Lower leg skin (tissue), 4 donors: ENCODE results near the gene SCRN2. TPM values are rescaled to one million over a fixed set of nuclear protein-coding genes. Genes with fewer than 3 reads are reported as not detected.

Experiments
- DNase-seq, 2 donors: peaks; one replicate each; pipeline ENCODE4 v3.0.0-alpha.2; 2019; ENCODE audit warnings: low spot score in 2 of 2
- H3K4me3 ChIP-seq: fragments of 200-600 bp; sonication (generic); 2 replicates; pipeline ENCODE4 v1.5.1; 2017; ENCODE audit warnings: mild to moderate bottlenecking, low read depth; ENCODE audit not compliant: poor library complexity, severe bottlenecking
- CTCF ChIP-seq, 3 donors: fragments of 450-650 bp; IDR thresholded peaks; one replicate each; pipeline ENCODE4 v1.5.1; 2016; ENCODE audit warnings: antibody characterized with exemption in 3 of 3, mild to moderate bottlenecking in 3 of 3, moderate library complexity in 2 of 3
- POLR2A ChIP-seq, 2 donors: fragments of 450-650 bp; IDR thresholded peaks; one replicate each; pipeline ENCODE4 v1.6.1; 2016 to 2017; ENCODE audit warnings: antibody characterized with exemption in 2 of 2, mild to moderate bottlenecking in 1 of 2, moderate library complexity in 1 of 2
- WGBS, 2 donors: methylation state at CpG; one replicate each; pipeline ENCODE4 v1.1.5; 2018; 5-methylcytosine and 5-hydroxymethylcytosine counted together
- intact Hi-C: fragments of 100-400 bp; cut with DNase I; formaldehyde crosslinking; loops from one replicate; pipeline ENCODE4 v1.15.0; 2023; ENCODE audit warnings: low total_unique reads
- total RNA-seq, 4 donors: library from RNA; depleted of rRNA; stranded (reverse); fragments of >200 nt; gene quantifications; one replicate each; pipeline ENCODE4 v1.1.0, GENCODE V29; 2016

SCRN2 gene
- total RNA-seq, 4 donors from 2014 or later = 23.1 to 37.9 (median 28.3) TPM

DNA sequence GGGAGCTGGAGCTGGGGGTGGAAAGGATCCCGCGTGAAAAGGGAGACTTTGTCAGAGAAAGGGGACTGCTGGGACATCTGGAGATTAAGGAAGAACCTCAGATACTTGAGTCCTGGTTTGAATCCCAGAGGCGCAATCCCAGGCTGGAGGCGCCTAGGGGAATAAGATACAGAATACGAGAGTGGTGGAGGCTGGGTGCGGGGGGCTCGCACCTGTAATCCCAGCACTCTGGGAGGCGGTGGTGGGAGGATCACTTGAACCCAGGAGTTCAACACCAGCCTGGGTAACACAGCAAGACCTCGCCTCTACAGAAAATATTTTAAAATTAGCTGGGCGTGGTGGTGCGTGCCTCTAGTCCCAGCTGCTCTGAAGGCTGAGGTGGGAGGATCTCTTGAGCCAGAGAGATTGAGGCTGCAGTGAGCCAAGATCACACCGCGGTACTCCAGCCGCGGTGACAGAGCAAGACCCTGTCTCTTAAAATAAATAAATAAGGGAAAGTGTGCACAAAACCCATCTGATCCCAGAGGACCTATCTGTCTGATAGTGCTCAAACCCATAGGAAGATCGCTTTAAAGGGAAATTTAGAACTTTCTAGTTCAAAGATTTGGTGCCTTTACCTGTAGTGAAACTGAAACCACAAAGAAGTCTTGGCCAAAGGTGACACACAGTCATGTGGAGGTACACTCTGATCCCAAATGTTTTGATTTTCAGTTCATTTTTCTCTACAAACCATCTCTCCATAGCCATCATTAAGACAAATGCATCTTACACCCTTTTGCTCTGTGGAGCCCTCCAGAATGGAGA, 617 bp upstream of the SCRN2 start:
- DNase-seq = no peak
- intact Hi-C loops = loop anchor here (2.0 kb wide), 1 partner anchor 47 kb away; no protein-coding TSS in a partner anchor
- H3K4me3 ChIP-seq = no peak overlapping the region
- WGBS, 2 donors = 54 to 58% methylated on average over 16 of the region's 16 CpGs
- TF ChIP-seq POLR2A (IDR thresholded peaks at IDR 0.05) (no peak), CTCF (IDR thresholded peaks at IDR 0.05) (peak in 1 of 3 donors; percentile 1)

GRCh38 chr17:47840001-47840741, 902 bp downstream of the SCRN2 start:
- DNase-seq = no peak
- intact Hi-C loops = loop anchor here (2.0 kb wide), 1 partner anchor 49 kb away; no protein-coding TSS in a partner anchor
- no peak for TF ChIP-seq CTCF (IDR thresholded peaks at IDR 0.05)
- H3K4me3 ChIP-seq = no peak overlapping the region
- 50% methylated on average over 17 of the region's 17 CpGs for WGBS, 2 donors

GRCh38 chr17:47839071-47839470, 2.0 kb downstream of the SCRN2 start:
- TF ChIP-seq CTCF (IDR thresholded peaks at IDR 0.05) (no peak), POLR2A (IDR thresholded peaks at IDR 0.05) (no peak)
- intact Hi-C loops = no loop called here
- no peak for DNase-seq
- 90 to 95% methylated on average over 5 of the region's 5 CpGs for WGBS, 2 donors
- no peak overlapping the region for H3K4me3 ChIP-seq

DNA sequence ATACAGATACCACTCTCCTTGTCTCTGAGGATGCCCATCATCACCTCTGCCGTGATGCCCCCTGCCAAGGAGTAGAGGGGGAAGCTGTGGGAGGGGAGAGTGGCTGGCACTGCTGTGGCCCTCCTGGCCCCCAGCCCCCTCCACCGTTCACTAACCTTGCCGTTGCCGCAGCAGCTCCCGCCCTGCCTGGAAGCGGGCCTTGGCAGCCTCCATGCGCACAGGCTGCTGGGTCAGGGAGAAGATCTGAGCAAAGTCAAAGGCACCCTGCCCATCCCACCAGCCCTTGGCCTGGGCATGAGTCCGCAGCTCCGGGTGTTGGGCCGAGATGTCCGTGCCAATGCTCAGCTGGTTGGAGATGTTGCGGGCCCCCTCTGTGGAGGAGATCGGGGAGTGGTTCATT, 2.4 kb downstream of the SCRN2 start:
- TF ChIP-seq CTCF (IDR thresholded peaks at IDR 0.05) = no peak
- TF ChIP-seq POLR2A (IDR thresholded peaks at IDR 0.05) = no peak
- H3K4me3 ChIP-seq = no peak overlapping the region
- WGBS, 2 donors = 89 to 91% methylated on average over 11 to 13 of the region's 13 CpGs
- no peak for DNase-seq
- intact Hi-C loops = no loop called here

GRCh38 chr17:47837401-47838039, 3.6 kb downstream of the SCRN2 start:
- TF ChIP-seq POLR2A (IDR thresholded peaks at IDR 0.05) (no peak), CTCF (IDR thresholded peaks at IDR 0.05) (no peak)
- no peak overlapping the region for H3K4me3 ChIP-seq
- no peak for DNase-seq
- intact Hi-C loops = loop anchor here (2.0 kb wide), 1 partner anchor 43 kb away; no protein-coding TSS in a partner anchor
- WGBS, 2 donors = 70 to 75% methylated on average over 7 to 13 of the region's 13 CpGs
